Vagina (tissue), 2 donors: Measurements from ENCODE around the gene RWDD1.

ENCODE experiments used
- CTCF ChIP-seq, 3 experiments: fragments of 450-650 bp in 2 of 3; fragments of 200-600 bp in 1 of 3; sonication (generic) in 1 of 3; IDR thresholded peaks; one replicate each; pipeline ENCODE4 v1.5.1; 2017 to 2019; ENCODE audit warnings: antibody characterized with exemption in 3 of 3, mild to moderate bottlenecking in 2 of 3, moderate library complexity in 2 of 3
- POLR2A ChIP-seq, 2 donors: fragments of 450-650 bp; IDR thresholded peaks; one replicate each; pipeline ENCODE4 v1.6.1; 2017; ENCODE audit warnings: antibody characterized with exemption in 2 of 2, mild to moderate bottlenecking in 2 of 2, moderate library complexity in 2 of 2

- no peak for TF ChIP-seq POLR2A (IDR thresholded peaks at IDR 0.05)
- no peak for TF ChIP-seq CTCF (IDR thresholded peaks at IDR 0.05)
Measured at GRCh38 chr6:116605935-116606334, 34.6 kb downstream of the RWDD1 start.
